Lung (tissue), 12 donors: ENCODE results near the gene MTRF1. TPM values are rescaled to one million over a fixed set of nuclear protein-coding genes. Genes with fewer than 3 reads are reported as not detected.

Experiments
- ATAC-seq: fragments of 200-7000 bp; cut with Tn5 transposase; one replicate; pipeline ENCODE4 v1.9.1; 2020; ENCODE audit warnings: moderate number of reproducible peaks; ENCODE audit not compliant: insufficient read depth, low FRiP score
- DNase-seq, 3 donors: peaks; one replicate each; pipeline ENCODE4 v3.0.0-alpha.2; 2013 to 2017
- H3K27ac ChIP-seq, 2 donors: one replicate each; pipeline ENCODE4 v1.5.1; 2013; ENCODE audit warnings: mild to moderate bottlenecking in 2 of 2, moderate library complexity in 2 of 2, control low read depth in 1 of 2, inconsistent platforms in 1 of 2, low read depth in 1 of 2, low read length in 1 of 2
- H3K27me3 ChIP-seq, 3 donors: one replicate each; pipeline ENCODE4 v1.5.1; 2013; ENCODE audit warnings: low read length in 2 of 3; ENCODE audit not compliant: control insufficient read depth in 3 of 3, insufficient read depth in 3 of 3
- H3K36me3 ChIP-seq, 4 donors: one replicate each; pipeline ENCODE4 v1.5.1; 2013; ENCODE audit warnings: low read length in 4 of 4, mild to moderate bottlenecking in 1 of 4, moderate library complexity in 1 of 4; ENCODE audit not compliant: control insufficient read depth in 4 of 4, insufficient read depth in 4 of 4
- H3K4me1 ChIP-seq, 5 donors: one replicate each; pipeline ENCODE4 v1.5.1; 2013; ENCODE audit warnings: low read length in 5 of 5, mild to moderate bottlenecking in 2 of 5, moderate library complexity in 1 of 5; ENCODE audit not compliant: control insufficient read depth in 5 of 5, insufficient read depth in 5 of 5
- H3K4me3 ChIP-seq: one replicate; pipeline ENCODE4 v1.5.1; 2013; ENCODE audit warnings: mild to moderate bottlenecking, control low read depth, moderate library complexity
- H3K9ac ChIP-seq, 2 donors: one replicate each; pipeline ENCODE4 v1.5.1; 2013; ENCODE audit warnings: low read length in 2 of 2, control low read depth in 1 of 2; ENCODE audit not compliant: insufficient read depth in 1 of 2
- H3K9me3 ChIP-seq, 4 donors: one replicate each; pipeline ENCODE4 v1.5.1; 2013; ENCODE audit warnings: low read length in 3 of 4, mild to moderate bottlenecking in 1 of 4, moderate library complexity in 1 of 4; ENCODE audit not compliant: control insufficient read depth in 4 of 4, insufficient read depth in 3 of 4
- CTCF ChIP-seq: IDR thresholded peaks from 2 replicates; pipeline ENCODE4 v1.5.1; 2012; ENCODE audit warnings: mild to moderate bottlenecking; ENCODE audit errors: control extremely low read depth, extremely low read depth
- WGBS, 2 donors: extraction: QIAGEN DNeasy Blood & Tissue Kit; methylation state at CpG; one replicate each; pipeline ENCODE4 v1.1.7; 2013; 5-methylcytosine and 5-hydroxymethylcytosine counted together
- polyA plus RNA-seq, 2 donors: library from polyadenylated mRNA; stranded (reverse); fragments of 200-250 nt; gene quantifications; one replicate each; pipeline ENCODE4 v1.2.1, GENCODE V29; 2013
- total RNA-seq, 2 donors: library from RNA; depleted of rRNA in 1 of 2; stranded (reverse); fragments of >200 nt in 1 of 2; gene quantifications; one replicate each; pipeline ENCODE4 v1.2.1, GENCODE V29; 2014 to 2021
- donor health status: control.
- donor health status: control.
- donor health status: Bipolar disorder and iron deficiency.
- donor health status: healthy.
- donor health status: DM: yes; HTN: yes; CAD: no.

The MTRF1 gene
- total and polyA plus RNA-seq, 4 donors = 6.7 to 22.0 (median 8.6) TPM

- no peak overlapping the region for H3K27ac ChIP-seq
- H3K9me3 ChIP-seq = peaks cover 0 to 4% (median 0%) of the 10 kb centered on the region in 4 donors
- DNase-seq = no peak
- TF ChIP-seq CTCF = no peak
- H3K4me3 ChIP-seq = no peak overlapping the region
- no peaks in the 10 kb centered on the region for H3K36me3 ChIP-seq
- no peaks in the 10 kb centered on the region for H3K4me1 ChIP-seq
- ATAC-seq = no peak
- 98 to 100% methylated on average over 1 of the region's 1 CpG for WGBS, 2 donors
- no peaks in the 10 kb centered on the region for H3K27me3 ChIP-seq
- no peak overlapping the region for H3K9ac ChIP-seq
Measured at GRCh38 chr13:41294914-41295313, 31.5 kb upstream of the MTRF1 start.

GRCh38 chr13:41293272-41293671 lies 29.9 kb upstream of the MTRF1 start:
- 90 to 96% methylated on average over 1 of the region's 1 CpG for WGBS, 2 donors

GRCh38 chr13:41291246-41291645 lies 27.9 kb upstream of the MTRF1 start:
- no peaks in the 10 kb centered on the region for H3K36me3 ChIP-seq
- no peak for DNase-seq
- no peaks in the 10 kb centered on the region for H3K27me3 ChIP-seq
- ATAC-seq = no peak
- 80 to 94% methylated on average over 7 of the region's 7 CpGs for WGBS, 2 donors
- H3K4me3 ChIP-seq = no peak overlapping the region
- H3K4me1 ChIP-seq = no peaks in the 10 kb centered on the region
- no peak overlapping the region for H3K27ac ChIP-seq
- no peak for TF ChIP-seq CTCF
- no peak overlapping the region for H3K9ac ChIP-seq
- peaks cover 0 to 4% (median 0%) of the 10 kb centered on the region in 4 donors for H3K9me3 ChIP-seq

More at GRCh38 chr13:41293272-41293671, 29.9 kb upstream of the MTRF1 start:
- Histone ChIP-seq H3K27ac (no peak overlapping the region), H3K4me3 (no peak overlapping the region), H3K36me3 (no peaks in the 10 kb centered on the region), H3K9ac (no peak overlapping the region), H3K9me3 (peaks cover 0 to 4% (median 0%) of the 10 kb centered on the region in 4 donors), H3K27me3 (no peaks in the 10 kb centered on the region), H3K4me1 (no peaks in the 10 kb centered on the region)
- ATAC-seq (no peak), DNase-seq (no peak)
- no peak for TF ChIP-seq CTCF

- no peak overlapping the region for H3K4me3 ChIP-seq
- ATAC-seq (no peak), DNase-seq (no peak)
- 71 to 89% methylated on average over 10 of the region's 10 CpGs for WGBS, 2 donors
- H3K4me1 ChIP-seq = no peaks in the 10 kb centered on the region
- no peak overlapping the region for H3K9ac ChIP-seq
- peaks cover 0 to 4% (median 0%) of the 10 kb centered on the region in 4 donors for H3K9me3 ChIP-seq
- H3K27me3 ChIP-seq = no peaks in the 10 kb centered on the region
- no peak for TF ChIP-seq CTCF
- no peak overlapping the region for H3K27ac ChIP-seq
- H3K36me3 ChIP-seq = no peaks in the 10 kb centered on the region
Measured at GRCh38 chr13:41289463-41289881, 26.1 kb upstream of the MTRF1 start.
